Heart left ventricle (tissue), 16 donors: ENCODE data around the gene SYTL2. TPM values are rescaled to one million over a fixed set of nuclear protein-coding genes. Genes with fewer than 3 reads are reported as not detected.
"Not testable (repeated sequence)": the region's sequence is repeated elsewhere in the genome, so short reads cannot be mapped to it uniquely, and the experiment has no call there.

Source experiments
- ATAC-seq, 4 donors: fragments of 200-7000 bp; cut with Tn5 transposase; one replicate each; pipeline ENCODE4 v1.9.1; 2020 to 2022; ENCODE audit warnings: moderate library complexity in 4 of 4, mild to moderate bottlenecking in 3 of 4, moderate number of reproducible peaks in 1 of 4
- DNase-seq, 5 donors: peaks; one replicate each; pipeline ENCODE4 v3.0.0-alpha.2; 2020
- H3K27ac ChIP-seq, 12 donors: fragments of 200-600 bp; sonication (generic) in 4 of 12; one replicate each; pipeline versions ENCODE4 v1.5.0 to v1.8.0; 2016 to 2022; ENCODE audit warnings: mild to moderate bottlenecking in 2 of 12
- H3K27me3 ChIP-seq, 9 donors: fragments of 200-600 bp; sonication (generic) in 2 of 9; one replicate each; pipeline versions ENCODE4 v1.5.1 to v1.8.0; 2016 to 2022; ENCODE audit warnings: mild to moderate bottlenecking in 3 of 9
- H3K36me3 ChIP-seq, 9 donors: fragments of 200-600 bp; sonication (generic) in 2 of 9; one replicate each; pipeline versions ENCODE4 v1.5.0 to v1.8.0; 2018 to 2022; ENCODE audit warnings: mild to moderate bottlenecking in 2 of 9
- H3K4me1 ChIP-seq, 12 donors: fragments of 200-600 bp; sonication (generic) in 4 of 12; one replicate each; pipeline versions ENCODE4 v1.5.0 to v1.8.0; 2016 to 2022; ENCODE audit warnings: mild to moderate bottlenecking in 3 of 12
- H3K4me3 ChIP-seq, 12 donors: fragments of 200-600 bp; sonication (generic) in 4 of 12; one replicate each; pipeline versions ENCODE4 v1.5.0 to v1.8.0; 2017 to 2022; ENCODE audit warnings: mild to moderate bottlenecking in 9 of 12, moderate library complexity in 4 of 12
- H3K9me3 ChIP-seq, 12 donors: fragments of 200-600 bp; sonication (generic) in 4 of 12; one replicate each; pipeline versions ENCODE4 v1.5.0 to v1.8.0; 2016 to 2022; ENCODE audit warnings: mild to moderate bottlenecking in 1 of 12
- POLR2A ChIP-seq, 2 donors: fragments of 450-650 bp; IDR thresholded peaks; one replicate each; pipeline ENCODE4 v1.6.1; 2017; ENCODE audit warnings: antibody characterized with exemption in 2 of 2, mild to moderate bottlenecking in 2 of 2, moderate library complexity in 2 of 2
- WGBS, 4 donors: extraction: QIAGEN DNeasy Blood & Tissue Kit in 2 of 4; methylation state at CpG; one replicate each; pipeline versions ENCODE4 v1.1.5 to v1.1.7; 2013 to 2018; 5-methylcytosine and 5-hydroxymethylcytosine counted together
- intact Hi-C, 10 donors: fragments of 100-400 bp; cut with DNase I; formaldehyde crosslinking; loops; one replicate each; pipeline versions ENCODE4 v1.11.1 to v1.14.2; 2022
- polyA plus RNA-seq, 2 donors: library from polyadenylated mRNA; stranded (reverse); fragments of 200-250 nt; gene quantifications; one replicate each; pipeline ENCODE4 v1.2.3, GENCODE V29; 2013
- total RNA-seq, 9 donors: library from RNA; depleted of rRNA in 2 of 9; stranded (reverse); fragments of >200 nt in 2 of 9; fragmentation: NEBNext Ultra II Directional in 3 of 9; extraction: Animal tissue kit (Norgen Biotek cat#: 25700) in 3 of 9; gene quantifications; one replicate each; pipeline versions ENCODE4 v1.1.0 to v1.2.4, GENCODE V29; 2016 to 2023
- TF ChIP-seq, protein P1 (sequence below), 12 donors: fragments of 200-600 bp; sonication (generic) in 4 of 12; IDR thresholded peaks; one replicate each; pipeline versions ENCODE4 v1.5.0 to v1.8.0; 2018 to 2022; ENCODE audit warnings: antibody characterized with exemption in 12 of 12, mild to moderate bottlenecking in 5 of 12
- donor health status: ischemic (EF 13 %, LVEDD 7.1; RV severe dilation, severe dysfunction).
- donor health status: healthy with polysubstance abuse.
- donor health status: DM: no; HTN: yes; CAD: no.
- donor health status: DM: no; HTN: no; CAD: no.
- donor health status: ischemic (EF 25% LVEDD 6.9; RV normal size, moderate dysfunction).
- donor health status: ischemic (EF 25% LVEDD 5.7; RV mildly dilated, moderate dysfunction).
- donor health status: healthy.
- donor health status: DM: yes; HTN: yes; CAD: no.
- donor health status: ischemic (EF 35%, LVEDD 5.7; RV mildly dilated, moderate dysfunction).
- donor health status: nonischemic (EF 11% LVEDD 7.7; RV severe dilation, severe dysfunction).
- donor health status: DM: yes; HTN: yes; CAD: no.
- donor health status: PGD.
- donor health status: ischemic (EF 29% LVEDD 5.4; RV normal size, mild dysfunction).
- donor health status: nonischemic (EF 23%, LVEDD 6.1; RV moderate dilation, normal function).

SYTL2 gene
- total and polyA plus RNA-seq, 11 donors = 2.2 to 9.5 (median 4.9) TPM

DNA sequence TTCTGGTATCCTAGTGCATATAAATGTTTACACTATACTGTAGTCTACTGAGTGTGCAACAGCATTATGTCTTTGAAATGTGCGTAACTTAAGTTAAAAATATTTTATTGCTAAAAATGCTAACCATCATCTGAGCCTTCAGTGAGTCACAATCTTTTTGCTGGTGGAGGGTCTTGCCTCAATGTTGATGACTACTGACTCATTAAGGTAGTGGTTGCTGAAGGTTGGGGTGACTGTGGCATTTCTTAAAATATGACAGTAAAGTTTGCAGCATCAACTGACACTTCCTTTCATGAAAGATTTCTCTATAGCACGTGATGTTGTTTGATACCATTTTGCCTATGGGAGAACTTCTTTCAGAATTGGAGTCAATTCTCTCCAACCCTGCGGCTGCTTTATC lies 137.5 kb downstream of the SYTL2 start:
- Histone ChIP-seq H3K4me1 (no peaks in the 10 kb centered on the region), H3K9me3 (peaks cover 0 to 7% (median 0%) of the 10 kb centered on the region in 12 donors), H3K27ac (no peak overlapping the region), H3K36me3 (no peaks in the 10 kb centered on the region), H3K27me3 (no peaks in the 10 kb centered on the region), H3K4me3 (no peak overlapping the region)
- no peak for DNase-seq
- intact Hi-C loops = no loop called here
- ATAC-seq = no peak
- 90 to 95% (median 93%) methylated on average over 3 of the region's 3 CpGs for WGBS, 4 donors
- no peak for TF ChIP-seq POLR2A (IDR thresholded peaks at IDR 0.05)
- TF ChIP-seq, protein P1, sequence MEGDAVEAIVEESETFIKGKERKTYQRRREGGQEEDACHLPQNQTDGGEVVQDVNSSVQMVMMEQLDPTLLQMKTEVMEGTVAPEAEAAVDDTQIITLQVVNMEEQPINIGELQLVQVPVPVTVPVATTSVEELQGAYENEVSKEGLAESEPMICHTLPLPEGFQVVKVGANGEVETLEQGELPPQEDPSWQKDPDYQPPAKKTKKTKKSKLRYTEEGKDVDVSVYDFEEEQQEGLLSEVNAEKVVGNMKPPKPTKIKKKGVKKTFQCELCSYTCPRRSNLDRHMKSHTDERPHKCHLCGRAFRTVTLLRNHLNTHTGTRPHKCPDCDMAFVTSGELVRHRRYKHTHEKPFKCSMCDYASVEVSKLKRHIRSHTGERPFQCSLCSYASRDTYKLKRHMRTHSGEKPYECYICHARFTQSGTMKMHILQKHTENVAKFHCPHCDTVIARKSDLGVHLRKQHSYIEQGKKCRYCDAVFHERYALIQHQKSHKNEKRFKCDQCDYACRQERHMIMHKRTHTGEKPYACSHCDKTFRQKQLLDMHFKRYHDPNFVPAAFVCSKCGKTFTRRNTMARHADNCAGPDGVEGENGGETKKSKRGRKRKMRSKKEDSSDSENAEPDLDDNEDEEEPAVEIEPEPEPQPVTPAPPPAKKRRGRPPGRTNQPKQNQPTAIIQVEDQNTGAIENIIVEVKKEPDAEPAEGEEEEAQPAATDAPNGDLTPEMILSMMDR (IDR thresholded peaks at IDR 0.05) = no peak

DNA sequence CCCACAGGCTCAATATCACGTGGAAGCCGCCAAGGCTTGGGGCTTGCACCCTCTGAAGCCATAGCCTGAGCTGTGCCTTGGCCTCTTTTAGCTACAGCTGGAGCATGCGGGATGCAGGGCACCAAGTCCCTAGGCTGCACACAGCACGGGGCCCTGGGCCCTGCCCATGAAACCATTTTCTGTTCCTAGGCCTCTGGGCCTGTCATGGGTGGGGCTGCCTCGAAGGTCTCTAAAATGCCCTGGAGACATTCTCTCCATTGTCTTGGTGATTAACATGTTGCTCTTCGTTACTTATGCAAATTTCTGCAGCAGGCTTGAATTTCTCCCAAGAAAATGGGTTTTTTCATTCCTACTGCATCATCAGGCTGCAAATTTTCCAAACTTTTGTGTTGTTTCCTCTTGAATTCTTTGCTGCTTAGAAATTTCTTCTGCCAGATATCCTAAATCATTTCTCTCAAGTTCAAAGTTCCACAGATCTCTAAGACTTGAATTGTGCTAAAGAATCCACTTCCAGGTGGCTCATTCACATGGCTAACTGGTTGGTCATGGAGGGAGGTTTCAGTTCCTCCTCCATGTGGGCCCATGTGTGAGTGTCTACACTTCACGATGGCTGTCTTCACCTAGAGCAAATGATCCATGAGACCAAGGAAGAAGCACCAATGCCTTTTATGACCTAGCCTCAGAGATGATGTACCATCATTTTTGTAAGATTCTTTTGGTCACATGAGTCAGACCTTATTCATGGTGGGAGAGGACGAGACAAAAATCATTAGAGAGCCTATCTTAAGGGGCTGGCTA lies 138.6 kb downstream of the SYTL2 start:
- Histone ChIP-seq H3K27me3 (no peaks in the 10 kb centered on the region), H3K4me3 (no peak overlapping the region), H3K9me3 (peaks cover 0 to 7% (median 0%) of the 10 kb centered on the region in 12 donors), H3K36me3 (no peaks in the 10 kb centered on the region), H3K4me1 (no peaks in the 10 kb centered on the region), H3K27ac (no peak overlapping the region)
- TF ChIP-seq POLR2A (IDR thresholded peaks at IDR 0.05) = no peak
- TF ChIP-seq, protein P1 (IDR thresholded peaks at IDR 0.05) = no peak
- 73 to 89% (median 87%) methylated on average over 7 to 8 of the region's 8 CpGs for WGBS, 4 donors
- intact Hi-C loops = no loop called here
- ATAC-seq (no peak), DNase-seq (no peak)

DNA sequence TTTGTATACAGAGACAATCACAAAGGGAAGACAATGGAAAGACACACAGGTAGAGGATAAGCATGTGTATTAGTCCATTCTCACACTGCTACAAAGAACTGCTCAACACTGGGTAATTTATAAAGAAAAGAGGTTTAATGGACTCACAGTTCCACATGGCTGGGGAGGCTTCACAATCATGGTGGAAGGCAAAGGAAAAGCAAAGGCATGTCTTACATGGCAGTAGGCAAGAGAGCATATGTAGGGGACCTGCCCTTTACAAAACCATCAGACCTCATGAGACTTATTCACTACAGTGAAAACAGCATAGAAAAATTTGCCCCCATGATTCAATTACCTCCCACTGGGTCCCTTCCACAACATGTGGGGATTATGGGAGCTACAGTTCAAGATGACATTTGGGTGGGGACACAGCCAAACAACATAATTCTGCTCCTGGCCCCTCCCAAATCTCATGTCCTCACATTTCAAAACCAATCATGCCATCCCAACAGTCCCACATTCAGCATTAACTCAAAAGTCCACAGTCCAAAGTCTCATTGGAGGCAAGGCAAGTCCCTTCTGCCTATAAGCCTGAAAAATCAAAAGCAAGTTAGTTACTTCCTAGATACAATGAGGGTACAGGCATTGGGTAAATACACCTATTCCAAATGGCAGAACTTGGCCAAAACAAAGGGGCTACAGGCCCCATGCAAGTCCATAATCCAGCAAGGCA lies 139.8 kb downstream of the SYTL2 start:
- intact Hi-C loops, H3K27me3 ChIP-seq, H3K9me3 ChIP-seq, DNase-seq, ATAC-seq, H3K36me3 ChIP-seq, H3K4me1 ChIP-seq, H3K27ac ChIP-seq, H3K4me3 ChIP-seq: not testable (repeated sequence)

DNA sequence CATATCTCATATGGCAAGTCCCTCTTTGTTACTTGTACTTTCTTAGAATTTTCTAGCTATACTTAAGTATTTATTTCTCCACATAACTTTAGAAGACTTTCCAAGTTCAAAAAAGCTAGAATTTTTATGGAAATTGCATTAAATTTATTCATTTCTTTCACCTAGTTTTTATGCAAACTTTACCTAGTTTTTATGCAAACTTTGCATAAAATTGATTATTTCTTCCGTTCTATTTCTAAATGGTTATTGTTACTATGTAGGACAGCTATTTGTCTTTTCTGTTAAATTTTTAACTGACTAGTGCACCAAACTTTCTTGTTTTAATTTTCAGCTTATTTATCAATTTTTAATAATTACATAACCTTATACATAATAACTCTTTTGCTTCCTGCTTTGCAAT lies 142.8 kb downstream of the SYTL2 start:
- H3K9me3 ChIP-seq = no peaks in the 10 kb centered on the region
- peaks cover 0 to 3% (median 0%) of the 10 kb centered on the region in 9 donors for H3K36me3 ChIP-seq
- no peak overlapping the region for H3K27ac ChIP-seq
- 90 to 99% (median 96%) methylated on average over 1 of the region's 1 CpG for WGBS, 4 donors
- intact Hi-C loops = loop anchor here in 1 of 10 donors (10.0 kb wide), 1 partner anchor 73 kb away; no protein-coding TSS in a partner anchor
- DNase-seq = no peak
- no peak overlapping the region for H3K4me3 ChIP-seq
- no peaks in the 10 kb centered on the region for H3K27me3 ChIP-seq
- ATAC-seq = no peak
- TF ChIP-seq POLR2A (IDR thresholded peaks at IDR 0.05) = no peak
- TF ChIP-seq, protein P1 (IDR thresholded peaks at IDR 0.05) = no peak
- H3K4me1 ChIP-seq = peaks cover 0 to 11% (median 2%) of the 10 kb centered on the region in 12 donors
